Measurements from ENCODE around the gene SPRTN. TPM values are rescaled to one million over a fixed set of nuclear protein-coding genes. Genes with fewer than 3 reads are reported as not detected.
"Not testable (repeated sequence)": the region's sequence is repeated elsewhere in the genome, so short reads cannot be mapped to it uniquely, and the experiment has no call there.

The SPRTN gene
- total RNA-seq, 4 donors from 2014 or later: 12.1 to 33.4 (median 16.7) TPM

DNA sequence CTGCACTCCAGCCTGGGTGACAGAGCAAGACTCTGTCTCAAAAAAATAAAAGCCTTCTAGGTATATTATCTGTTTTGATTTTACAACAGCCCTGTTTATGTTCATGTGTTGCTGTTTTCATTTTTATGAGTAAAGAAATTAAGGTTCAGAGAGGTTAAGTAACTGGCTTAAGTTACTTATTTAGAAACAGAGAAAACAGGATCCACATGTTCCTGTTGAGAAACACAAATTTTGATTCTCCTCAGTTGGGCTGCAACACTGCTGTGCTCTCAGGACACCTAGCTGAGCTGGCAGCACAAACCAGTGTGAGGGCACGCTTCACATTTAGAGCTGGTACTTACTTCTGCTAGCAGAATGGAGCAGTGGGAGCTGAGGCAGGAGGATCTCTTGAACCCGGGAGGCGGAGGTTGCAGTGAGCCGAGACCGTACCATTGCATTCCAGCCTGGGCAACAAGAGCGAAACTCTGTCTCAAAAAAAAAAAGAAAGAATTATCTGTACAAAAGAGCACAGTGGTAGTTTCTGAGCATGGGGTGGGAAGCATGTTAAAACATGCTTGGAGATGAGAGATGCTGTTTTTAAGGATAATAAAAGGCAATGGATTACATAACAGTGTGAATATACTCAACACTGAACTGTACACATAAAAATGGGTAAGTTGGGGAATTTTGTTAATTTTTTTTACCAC is 2.4 kb downstream of the SPRTN start:
- 89 to 90% methylated on average over 6 of the region's 6 CpGs for WGBS, 2 donors
- Histone ChIP-seq H3K9me3 (no peaks in the 10 kb centered on the region), H3K4me1 (peaks cover 1 to 37% (median 25%) of the 10 kb centered on the region in 4 donors), H3K36me3 (peaks cover 0 to 33% (median 0%) of the 10 kb centered on the region in 3 donors), H3K27me3 (no peaks in the 10 kb centered on the region), H3K27ac (no peak overlapping the region), H3K4me3 (no peak overlapping the region)
- no peak for TF ChIP-seq POLR2A (IDR thresholded peaks at IDR 0.05)
- TF ChIP-seq, protein P1, sequence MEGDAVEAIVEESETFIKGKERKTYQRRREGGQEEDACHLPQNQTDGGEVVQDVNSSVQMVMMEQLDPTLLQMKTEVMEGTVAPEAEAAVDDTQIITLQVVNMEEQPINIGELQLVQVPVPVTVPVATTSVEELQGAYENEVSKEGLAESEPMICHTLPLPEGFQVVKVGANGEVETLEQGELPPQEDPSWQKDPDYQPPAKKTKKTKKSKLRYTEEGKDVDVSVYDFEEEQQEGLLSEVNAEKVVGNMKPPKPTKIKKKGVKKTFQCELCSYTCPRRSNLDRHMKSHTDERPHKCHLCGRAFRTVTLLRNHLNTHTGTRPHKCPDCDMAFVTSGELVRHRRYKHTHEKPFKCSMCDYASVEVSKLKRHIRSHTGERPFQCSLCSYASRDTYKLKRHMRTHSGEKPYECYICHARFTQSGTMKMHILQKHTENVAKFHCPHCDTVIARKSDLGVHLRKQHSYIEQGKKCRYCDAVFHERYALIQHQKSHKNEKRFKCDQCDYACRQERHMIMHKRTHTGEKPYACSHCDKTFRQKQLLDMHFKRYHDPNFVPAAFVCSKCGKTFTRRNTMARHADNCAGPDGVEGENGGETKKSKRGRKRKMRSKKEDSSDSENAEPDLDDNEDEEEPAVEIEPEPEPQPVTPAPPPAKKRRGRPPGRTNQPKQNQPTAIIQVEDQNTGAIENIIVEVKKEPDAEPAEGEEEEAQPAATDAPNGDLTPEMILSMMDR (IDR thresholded peaks at IDR 0.05): no peak
- TF ChIP-seq EP300 (IDR thresholded peaks at IDR 0.05): no peak
- no peak for DNase-seq (ENCODE audit: low spot score in 2 of 2)

DNA sequence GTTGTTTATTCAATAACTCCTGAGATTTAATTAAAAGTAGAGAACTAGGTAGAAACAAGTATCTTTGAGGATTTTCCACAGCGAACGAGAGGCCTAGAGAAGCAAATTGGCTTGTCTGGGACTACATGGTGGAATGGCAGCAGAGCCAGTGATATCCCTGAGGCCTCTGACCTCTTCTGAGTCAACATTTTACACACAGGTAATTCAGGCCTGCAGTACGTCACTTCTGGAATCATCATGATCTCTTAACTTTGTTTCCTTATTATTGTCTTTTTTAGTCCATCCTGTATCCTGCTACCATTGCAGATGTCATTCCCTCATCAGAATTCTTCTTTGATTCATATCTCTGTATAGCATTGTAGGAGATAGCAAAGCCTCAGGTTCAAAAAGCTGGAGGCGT is 9.9 kb downstream of the SPRTN start:
- no peak for TF ChIP-seq POLR2A (IDR thresholded peaks at IDR 0.05)
- TF ChIP-seq EP300 (IDR thresholded peaks at IDR 0.05): no peak
- TF ChIP-seq, protein P1 (IDR thresholded peaks at IDR 0.05): no peak
- no peaks in the 10 kb centered on the region for H3K9me3 ChIP-seq
- H3K27me3 ChIP-seq: no peaks in the 10 kb centered on the region
- H3K4me1 ChIP-seq: no peaks in the 10 kb centered on the region
- no peak for DNase-seq (ENCODE audit: low spot score in 2 of 2)
- no peak overlapping the region for H3K27ac ChIP-seq
- H3K36me3 ChIP-seq: peaks cover 0 to 83% (median 0%) of the 10 kb centered on the region in 3 donors
- no peak overlapping the region for H3K4me3 ChIP-seq
- 90 to 96% methylated on average over 4 of the region's 4 CpGs for WGBS, 2 donors

DNA sequence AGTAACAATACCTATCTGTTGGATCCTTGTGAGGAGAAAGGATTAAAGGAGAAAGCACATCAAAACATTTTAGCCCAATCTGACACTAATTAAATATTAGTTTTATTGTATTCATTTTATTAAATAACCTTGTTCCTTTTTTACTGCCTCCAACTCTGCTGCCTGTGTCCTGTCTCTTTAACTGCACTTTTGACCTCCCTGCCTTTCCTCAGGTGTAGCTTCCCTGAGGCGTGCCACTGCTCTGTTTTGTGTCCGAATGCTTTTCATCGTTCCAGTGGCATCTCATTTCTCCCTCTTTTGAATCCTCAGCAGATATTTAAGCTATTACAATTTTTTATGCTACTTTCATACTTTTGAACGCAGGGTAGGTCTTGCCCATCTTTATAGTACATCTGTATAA is 10.3 kb downstream of the SPRTN start:
- TF ChIP-seq POLR2A (IDR thresholded peaks at IDR 0.05): no peak
- TF ChIP-seq EP300 (IDR thresholded peaks at IDR 0.05): no peak
- TF ChIP-seq, protein P1 (IDR thresholded peaks at IDR 0.05): no peak
- Histone ChIP-seq H3K4me3 (no peak overlapping the region), H3K36me3 (peaks cover 0 to 83% (median 0%) of the 10 kb centered on the region in 3 donors), H3K4me1 (no peaks in the 10 kb centered on the region), H3K9me3 (no peaks in the 10 kb centered on the region), H3K27me3 (no peaks in the 10 kb centered on the region), H3K27ac (no peak overlapping the region)
- no peak for DNase-seq (ENCODE audit: low spot score in 2 of 2)
- WGBS, 2 donors: 96% methylated on average over 4 of the region's 4 CpGs

DNA sequence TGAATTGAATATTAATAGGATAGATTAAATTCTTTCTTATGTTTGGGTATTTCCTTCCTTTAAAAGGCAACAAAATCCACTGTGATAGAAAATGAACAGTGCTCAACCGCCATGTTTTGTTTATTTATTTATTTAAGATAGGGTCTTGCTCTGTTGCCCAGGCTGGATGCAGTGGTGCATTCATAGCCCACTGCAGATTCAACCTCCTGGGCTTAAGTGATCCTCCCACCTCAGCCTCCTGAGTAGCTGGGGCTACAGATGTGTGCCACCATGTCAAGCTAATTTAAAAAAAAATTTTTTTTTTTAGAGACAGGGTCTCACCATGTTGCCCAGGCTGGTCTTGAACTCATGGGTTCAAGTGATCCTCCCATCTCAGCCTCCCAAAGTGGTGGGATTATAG is 10.8 kb downstream of the SPRTN start:
- peaks cover 0 to 81% (median 0%) of the 10 kb centered on the region in 3 donors for H3K36me3 ChIP-seq
- H3K4me1 ChIP-seq; DNase-seq (ENCODE audit: low spot score in 2 of 2); H3K9me3 ChIP-seq; H3K4me3 ChIP-seq; H3K27me3 ChIP-seq; H3K27ac ChIP-seq: not testable (repeated sequence)
- WGBS, 2 donors: 93 to 98% methylated on average over 1 of the region's 1 CpG

DNA sequence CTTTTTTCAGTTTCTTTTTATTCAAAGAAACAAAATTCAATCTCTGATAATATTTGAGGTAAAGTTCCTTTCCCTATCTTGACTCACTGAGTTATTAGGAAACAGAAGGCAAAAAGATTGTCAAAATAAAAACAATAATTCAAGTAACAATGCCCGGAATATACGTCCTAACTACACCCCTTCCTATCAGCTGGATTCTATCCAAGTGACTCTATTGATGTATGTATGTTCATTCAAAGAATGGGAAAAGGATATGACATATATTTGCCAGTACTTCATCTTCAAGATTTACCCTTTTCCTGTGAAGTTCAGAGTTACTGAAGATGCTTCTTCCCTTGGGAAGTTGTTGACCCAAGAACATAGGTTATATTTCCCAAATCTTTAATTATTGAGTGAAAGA is 13.7 kb downstream of the SPRTN start:
- H3K9me3 ChIP-seq: no peaks in the 10 kb centered on the region
- no peaks in the 10 kb centered on the region for H3K27me3 ChIP-seq
- no peak for DNase-seq (ENCODE audit: low spot score in 2 of 2)
- no peak for TF ChIP-seq POLR2A (IDR thresholded peaks at IDR 0.05)
- no peak for TF ChIP-seq EP300 (IDR thresholded peaks at IDR 0.05)
- TF ChIP-seq, protein P1 (IDR thresholded peaks at IDR 0.05): no peak
- H3K27ac ChIP-seq: no peak overlapping the region
- peaks cover 0 to 62% (median 0%) of the 10 kb centered on the region in 3 donors for H3K36me3 ChIP-seq
- H3K4me3 ChIP-seq: no peak overlapping the region
- 62% methylated on average over 2 of the region's 2 CpGs for WGBS, 2 donors
- no peaks in the 10 kb centered on the region for H3K4me1 ChIP-seq

Measured in tibial nerve (tissue), 4 donors.